GM06990 (cell line): ENCODE measurements around the gene PCDH18.

Source experiments
- DNase-seq: peaks from one replicate; pipeline ENCODE4 v3.0.0-alpha.2; 2011; ENCODE audit not compliant: insufficient read length; ENCODE audit errors: extremely low read depth
- H3K27me3 ChIP-seq: replicated peaks from 2 replicates; pipeline ENCODE4 v1.6.0; 2011; ENCODE audit warnings: low read length; ENCODE audit not compliant: control insufficient read depth, insufficient read depth
- H3K36me3 ChIP-seq: 2 replicates; pipeline ENCODE4 v1.5.1; 2011; ENCODE audit warnings: low read length; ENCODE audit not compliant: control insufficient read depth, insufficient read depth
- H3K4me3 ChIP-seq: replicated peaks from 2 replicates; pipeline ENCODE4 v1.5.1; 2011; ENCODE audit warnings: low read depth, mild to moderate bottlenecking, control low read depth, low read length
- TF ChIP-seq, protein P1 (sequence below): IDR thresholded peaks from 2 replicates; pipeline ENCODE4 v1.5.1; 2011; ENCODE audit warnings: low read length, control low read depth, mild to moderate bottlenecking, inconsistent platforms; ENCODE audit not compliant: insufficient read depth, poor library complexity, severe bottlenecking

PCDH18 gene

DNA sequence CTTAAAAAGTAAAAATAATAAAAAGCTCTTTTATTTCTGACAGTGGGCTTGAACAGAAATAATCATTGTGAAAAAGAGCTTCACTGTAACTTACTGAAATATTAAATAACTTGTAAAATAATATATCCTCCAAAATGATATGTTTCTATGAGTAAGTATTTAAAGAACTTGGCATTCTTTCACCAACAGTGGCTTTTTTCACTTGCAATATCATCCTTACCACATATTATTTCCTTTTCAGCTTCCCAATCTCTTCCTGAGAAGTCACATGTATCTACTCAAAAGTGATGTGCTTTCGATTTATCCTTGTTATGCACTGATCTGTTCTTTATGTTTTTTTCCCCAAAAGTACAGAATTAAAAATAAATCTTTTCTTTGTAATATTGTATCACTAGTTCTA lies 2.2 kb upstream of the PCDH18 start:
- H3K4me3 ChIP-seq = no peak overlapping the region
- H3K27me3 ChIP-seq = no peaks in the 10 kb centered on the region
- TF ChIP-seq, protein P1, sequence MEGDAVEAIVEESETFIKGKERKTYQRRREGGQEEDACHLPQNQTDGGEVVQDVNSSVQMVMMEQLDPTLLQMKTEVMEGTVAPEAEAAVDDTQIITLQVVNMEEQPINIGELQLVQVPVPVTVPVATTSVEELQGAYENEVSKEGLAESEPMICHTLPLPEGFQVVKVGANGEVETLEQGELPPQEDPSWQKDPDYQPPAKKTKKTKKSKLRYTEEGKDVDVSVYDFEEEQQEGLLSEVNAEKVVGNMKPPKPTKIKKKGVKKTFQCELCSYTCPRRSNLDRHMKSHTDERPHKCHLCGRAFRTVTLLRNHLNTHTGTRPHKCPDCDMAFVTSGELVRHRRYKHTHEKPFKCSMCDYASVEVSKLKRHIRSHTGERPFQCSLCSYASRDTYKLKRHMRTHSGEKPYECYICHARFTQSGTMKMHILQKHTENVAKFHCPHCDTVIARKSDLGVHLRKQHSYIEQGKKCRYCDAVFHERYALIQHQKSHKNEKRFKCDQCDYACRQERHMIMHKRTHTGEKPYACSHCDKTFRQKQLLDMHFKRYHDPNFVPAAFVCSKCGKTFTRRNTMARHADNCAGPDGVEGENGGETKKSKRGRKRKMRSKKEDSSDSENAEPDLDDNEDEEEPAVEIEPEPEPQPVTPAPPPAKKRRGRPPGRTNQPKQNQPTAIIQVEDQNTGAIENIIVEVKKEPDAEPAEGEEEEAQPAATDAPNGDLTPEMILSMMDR = no peak
- H3K36me3 ChIP-seq = no peaks in the 10 kb centered on the region
- DNase-seq = no peak

DNA sequence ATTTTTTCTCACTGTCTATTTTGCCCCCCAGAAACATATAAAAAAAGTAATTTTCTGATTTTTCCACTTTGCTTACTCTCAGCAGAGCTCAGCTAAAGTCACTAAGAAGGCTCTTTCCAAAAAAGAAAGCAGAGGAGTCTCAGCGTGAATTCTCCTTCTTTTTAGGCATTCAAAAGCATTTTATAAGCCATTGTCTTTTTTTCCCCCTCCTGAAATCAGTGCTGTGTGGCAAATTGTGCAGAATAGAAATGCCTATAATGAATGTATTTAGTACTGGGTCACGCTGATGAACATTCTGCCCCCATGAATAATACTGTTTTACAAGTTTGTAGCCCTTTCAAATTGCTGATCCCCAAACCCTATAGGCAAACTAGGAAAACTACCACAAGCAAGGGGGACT lies 1.6 kb upstream of the PCDH18 start:
- no peaks in the 10 kb centered on the region for H3K27me3 ChIP-seq
- no peak overlapping the region for H3K4me3 ChIP-seq
- TF ChIP-seq, protein P1 = no peak
- H3K36me3 ChIP-seq = no peaks in the 10 kb centered on the region
- DNase-seq = no peak

DNA sequence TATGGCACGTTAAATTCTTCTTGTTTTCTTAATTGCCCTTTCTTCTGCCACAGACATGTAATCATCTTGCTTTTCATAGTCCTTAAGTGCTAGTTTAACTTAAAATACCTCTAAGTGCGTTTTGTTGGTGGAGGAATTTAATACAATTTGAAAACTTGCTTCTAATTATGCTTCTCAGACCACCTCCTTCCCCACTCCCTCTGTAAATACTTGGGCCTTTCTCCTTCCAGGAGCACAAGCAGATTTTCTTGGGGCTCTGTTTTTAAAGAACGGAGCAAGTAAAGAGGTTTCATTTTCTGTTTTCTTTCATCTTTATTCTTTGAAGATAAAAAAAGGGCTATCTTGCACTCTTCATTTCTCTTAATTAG lies 559 bp upstream of the PCDH18 start:
- TF ChIP-seq, protein P1 = no peak
- DNase-seq = no peak
- H3K4me3 ChIP-seq = peak overlapping the region; percentile 56
- no peaks in the 10 kb centered on the region for H3K27me3 ChIP-seq
- no peaks in the 10 kb centered on the region for H3K36me3 ChIP-seq

DNA sequence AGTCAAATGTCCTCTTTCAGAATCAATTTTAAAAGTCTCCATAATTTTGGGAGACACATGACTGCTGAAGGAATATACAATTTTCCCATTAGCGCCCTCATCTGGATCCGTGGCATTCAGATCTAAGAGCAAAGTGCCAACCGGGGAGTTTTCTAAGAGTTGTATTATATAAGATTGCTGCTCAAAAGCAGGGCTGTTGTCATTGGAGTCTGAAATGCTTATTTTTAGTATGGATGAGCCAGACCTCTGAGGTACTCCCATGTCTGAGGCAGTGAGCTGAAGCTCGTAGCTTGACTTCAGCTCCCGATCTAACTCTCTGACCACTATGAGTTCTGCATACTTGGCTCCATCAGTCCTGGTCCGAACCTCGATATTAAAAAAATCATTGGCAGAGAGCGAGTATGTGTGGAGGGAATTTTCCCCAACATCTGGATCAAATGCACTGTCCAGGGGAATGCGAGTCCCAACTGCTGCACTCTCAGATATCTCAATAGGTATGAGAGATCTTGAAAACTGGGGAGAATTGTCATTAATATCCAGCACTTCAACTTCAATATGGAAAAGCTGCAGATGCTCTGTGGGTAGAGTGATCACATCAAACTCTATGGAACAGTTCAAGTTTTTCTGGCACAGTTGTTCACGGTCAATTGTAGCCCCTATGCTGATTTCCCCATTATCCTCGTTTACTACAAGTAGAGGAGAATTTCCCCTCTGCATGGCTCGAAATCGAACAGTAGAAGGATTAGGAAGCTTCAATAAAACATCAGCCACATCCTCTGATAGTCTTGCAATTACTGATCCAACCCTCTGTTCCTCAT lies 917 bp downstream of the PCDH18 start:
- DNase-seq = no peak
- Histone ChIP-seq H3K4me3 (no peak overlapping the region), H3K27me3 (no peaks in the 10 kb centered on the region), H3K36me3 (no peaks in the 10 kb centered on the region)
- TF ChIP-seq, protein P1 = no peak

DNA sequence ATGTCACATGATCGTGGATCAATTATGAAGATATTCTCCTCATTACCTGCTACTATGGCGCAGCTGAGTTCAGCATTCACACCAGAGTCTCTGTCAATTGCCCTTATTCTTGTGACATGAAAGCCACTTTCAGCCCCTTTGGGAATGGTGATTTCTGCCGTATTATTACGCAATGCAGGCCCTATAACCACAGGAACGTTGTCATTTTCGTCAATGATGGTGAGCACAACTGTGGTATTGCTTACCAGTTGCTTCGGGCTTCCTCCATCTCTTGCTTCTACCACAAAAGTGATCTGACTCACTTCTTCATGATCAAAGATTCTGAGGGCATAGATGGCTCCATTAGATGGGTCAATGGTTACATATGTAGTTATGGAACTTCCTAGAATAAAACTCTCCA lies 2.1 kb downstream of the PCDH18 start:
- TF ChIP-seq, protein P1 = no peak
- no peak for DNase-seq
- H3K27me3 ChIP-seq = no peaks in the 10 kb centered on the region
- H3K4me3 ChIP-seq = no peak overlapping the region
- no peaks in the 10 kb centered on the region for H3K36me3 ChIP-seq

DNA sequence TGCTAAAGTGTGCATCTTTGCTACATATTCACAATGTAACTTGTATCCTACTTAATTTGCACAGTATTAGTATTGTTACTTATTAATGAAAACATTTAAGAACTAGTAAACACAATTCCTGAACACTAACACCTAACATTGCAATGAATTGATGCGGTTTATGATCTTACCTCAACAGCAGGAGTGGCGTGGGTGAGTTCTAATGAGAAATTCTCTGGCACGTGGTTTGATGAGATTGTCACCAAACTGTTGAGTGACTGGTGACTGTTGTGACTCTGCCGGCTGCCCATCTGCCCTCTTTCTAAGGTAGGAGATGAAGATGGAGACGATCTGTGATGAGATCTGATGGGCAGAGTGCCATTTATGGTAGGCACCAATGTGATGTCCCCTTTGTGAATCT lies 2.9 kb downstream of the PCDH18 start:
- no peak for DNase-seq
- no peaks in the 10 kb centered on the region for H3K36me3 ChIP-seq
- H3K27me3 ChIP-seq = no peaks in the 10 kb centered on the region
- no peak overlapping the region for H3K4me3 ChIP-seq
- TF ChIP-seq, protein P1 = no peak
